Measurements from ENCODE around the gene GARS1.
A peak's percentile ranks its signal among the peaks of the same experiment; 100 is the strongest.

The GARS1 gene

DNA sequence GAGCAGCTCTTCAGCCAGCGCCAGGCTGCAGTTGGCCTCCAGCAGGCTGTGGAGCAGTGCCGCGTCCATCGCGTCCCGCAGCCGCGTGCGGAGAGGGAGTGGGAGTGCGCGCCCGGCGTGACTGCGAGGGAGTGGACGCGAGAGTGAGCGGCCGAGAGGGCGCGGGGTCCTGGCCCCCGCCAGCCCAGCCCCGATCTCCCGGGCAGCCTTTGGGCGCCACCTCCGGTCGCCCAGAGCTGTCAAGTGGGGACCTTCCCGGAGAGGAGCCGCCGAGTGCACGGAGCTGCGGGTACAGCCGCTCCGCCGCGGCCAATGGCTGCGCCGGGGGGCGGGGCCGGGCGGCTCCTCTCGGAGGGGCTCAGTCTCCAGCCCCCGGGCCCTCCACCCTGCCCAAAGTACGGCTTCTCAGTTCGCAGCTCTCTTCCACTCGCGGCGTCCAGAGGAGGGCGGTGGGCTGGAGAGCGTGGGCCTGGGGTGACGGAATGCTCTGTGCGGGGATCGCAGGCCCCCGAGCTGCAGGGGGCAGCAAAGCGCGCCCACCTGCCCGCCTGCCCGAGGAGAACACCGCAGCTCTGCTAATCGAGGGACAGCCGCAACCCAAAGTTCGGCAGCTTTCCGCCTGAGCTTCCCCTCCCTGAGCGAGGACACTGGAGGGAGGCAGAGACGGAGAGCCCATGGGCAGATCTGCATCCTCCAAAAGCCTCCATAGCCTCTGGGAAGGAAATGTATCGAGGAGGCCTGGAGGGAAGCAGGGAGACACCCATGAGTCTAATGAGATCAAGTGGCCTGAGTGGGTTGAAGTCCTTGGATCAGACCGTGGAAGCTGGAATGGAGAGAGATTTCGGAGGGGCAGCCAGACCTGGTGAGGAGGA lies 87.8 kb downstream of the GARS1 start, which contains the start of gene CRHR2 (continued):
- TF ChIP-seq, protein P1, sequence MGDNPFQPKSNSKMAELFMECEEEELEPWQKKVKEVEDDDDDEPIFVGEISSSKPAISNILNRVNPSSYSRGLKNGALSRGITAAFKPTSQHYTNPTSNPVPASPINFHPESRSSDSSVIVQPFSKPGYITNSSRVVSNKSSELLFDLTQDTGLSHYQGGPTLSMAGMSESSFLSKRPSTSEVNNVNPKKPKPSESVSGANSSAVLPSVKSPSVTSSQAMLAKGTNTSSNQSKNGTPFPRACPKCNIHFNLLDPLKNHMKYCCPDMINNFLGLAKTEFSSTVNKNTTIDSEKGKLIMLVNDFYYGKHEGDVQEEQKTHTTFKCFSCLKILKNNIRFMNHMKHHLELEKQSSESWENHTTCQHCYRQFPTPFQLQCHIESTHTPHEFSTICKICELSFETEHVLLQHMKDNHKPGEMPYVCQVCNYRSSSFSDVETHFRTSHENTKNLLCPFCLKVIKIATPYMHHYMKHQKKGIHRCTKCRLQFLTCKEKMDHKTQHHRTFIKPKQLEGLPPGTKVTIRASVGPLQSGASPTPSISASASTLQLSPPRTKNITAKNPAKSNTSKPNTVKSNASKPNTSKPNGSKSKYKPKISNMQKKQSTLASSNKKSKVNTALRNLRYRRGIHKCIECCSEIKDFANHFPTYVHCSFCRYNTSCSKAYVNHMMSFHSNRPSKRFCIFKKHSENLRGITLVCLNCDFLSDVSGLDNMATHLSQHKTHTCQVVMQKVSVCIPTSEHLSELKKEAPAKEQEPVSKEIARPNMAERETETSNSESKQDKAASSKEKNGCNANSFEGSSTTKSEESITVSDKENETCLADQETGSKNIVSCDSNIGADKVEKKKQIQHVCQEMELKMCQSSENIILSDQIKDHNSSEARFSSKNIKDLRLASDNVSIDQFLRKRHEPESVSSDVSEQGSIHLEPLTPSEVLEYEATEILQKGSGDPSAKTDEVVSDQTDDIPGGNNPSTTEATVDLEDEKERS (tag by site-specific recombination; IDR thresholded peaks at IDR 0.05) = no peak
- TF ChIP-seq, protein P2, sequence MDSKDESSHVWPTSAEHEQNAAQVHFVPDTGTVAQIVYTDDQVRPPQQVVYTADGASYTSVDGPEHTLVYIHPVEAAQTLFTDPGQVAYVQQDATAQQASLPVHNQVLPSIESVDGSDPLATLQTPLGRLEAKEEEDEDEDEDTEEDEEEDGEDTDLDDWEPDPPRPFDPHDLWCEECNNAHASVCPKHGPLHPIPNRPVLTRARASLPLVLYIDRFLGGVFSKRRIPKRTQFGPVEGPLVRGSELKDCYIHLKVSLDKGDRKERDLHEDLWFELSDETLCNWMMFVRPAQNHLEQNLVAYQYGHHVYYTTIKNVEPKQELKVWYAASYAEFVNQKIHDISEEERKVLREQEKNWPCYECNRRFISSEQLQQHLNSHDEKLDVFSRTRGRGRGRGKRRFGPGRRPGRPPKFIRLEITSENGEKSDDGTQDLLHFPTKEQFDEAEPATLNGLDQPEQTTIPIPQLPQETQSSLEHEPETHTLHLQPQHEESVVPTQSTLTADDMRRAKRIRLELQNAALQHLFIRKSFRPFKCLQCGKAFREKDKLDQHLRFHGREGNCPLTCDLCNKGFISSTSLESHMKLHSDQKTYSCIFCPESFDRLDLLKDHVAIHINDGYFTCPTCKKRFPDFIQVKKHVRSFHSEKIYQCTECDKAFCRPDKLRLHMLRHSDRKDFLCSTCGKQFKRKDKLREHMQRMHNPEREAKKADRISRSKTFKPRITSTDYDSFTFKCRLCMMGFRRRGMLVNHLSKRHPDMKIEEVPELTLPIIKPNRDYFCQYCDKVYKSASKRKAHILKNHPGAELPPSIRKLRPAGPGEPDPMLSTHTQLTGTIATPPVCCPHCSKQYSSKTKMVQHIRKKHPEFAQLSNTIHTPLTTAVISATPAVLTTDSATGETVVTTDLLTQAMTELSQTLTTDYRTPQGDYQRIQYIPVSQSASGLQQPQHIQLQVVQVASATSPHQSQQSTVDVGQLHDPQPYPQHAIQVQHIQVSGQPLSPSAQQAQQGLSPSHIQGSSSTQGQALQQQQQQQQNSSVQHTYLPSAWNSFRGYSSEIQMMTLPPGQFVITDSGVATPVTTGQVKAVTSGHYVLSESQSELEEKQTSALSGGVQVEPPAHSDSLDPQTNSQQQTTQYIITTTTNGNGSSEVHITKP (tag by site-specific recombination; IDR thresholded peaks at IDR 0.05) = peak; percentile 39; the same call in 1 of the 2 replicates
- TF ChIP-seq ZBTB8A (tag by site-specific recombination; IDR thresholded peaks at IDR 0.05) (peak; percentile 46; the same call in 1 of the 2 replicates), ZBTB48 (tag by site-specific recombination; IDR thresholded peaks at IDR 0.05) (peak; percentile 14; the same call in 1 of the 2 replicates), PATZ1 (tag by site-specific recombination; IDR thresholded peaks at IDR 0.05) (peak; percentile 81), ZBTB17 (tag by site-specific recombination; IDR thresholded peaks at IDR 0.05) (peak; percentile 67), ZFHX2 (tag by site-specific recombination; conservative IDR thresholded peaks at IDR 0.05) (peak; percentile 77), KLF9 (tag by site-specific recombination; IDR thresholded peaks at IDR 0.05; ENCODE audit: low read depth) (peak; percentile 32; the same call in 1 of the 2 replicates), ZNF837 (tag by site-specific recombination; IDR thresholded peaks at IDR 0.05) (0 out of 2 replicates have a peak, but pooled peaks have one; percentile 25), EGR2 (tag by site-specific recombination; IDR thresholded peaks at IDR 0.05; ENCODE audit: low read depth) (peak; percentile 68), ZNF677 (tag by site-specific recombination; IDR thresholded peaks at IDR 0.05) (no peak), ZNF335 (tag by site-specific recombination; conservative IDR thresholded peaks at IDR 0.05) (peak; percentile 94), GLIS2 (tag by site-specific recombination; IDR thresholded peaks at IDR 0.05) (peak; percentile 47), ZXDB (tag by site-specific recombination; IDR thresholded peaks at IDR 0.05) (0 out of 2 replicates have a peak, but pooled peaks have one; percentile 4), REPIN1 (tag by site-specific recombination; IDR thresholded peaks at IDR 0.05; ENCODE audit: low read depth) (no peak), HOXA7 (CRISPR knock-in tag; IDR thresholded peaks at IDR 0.05; ENCODE audit: borderline replicate concordance) (no peak)
- TF ChIP-seq, protein P3, sequence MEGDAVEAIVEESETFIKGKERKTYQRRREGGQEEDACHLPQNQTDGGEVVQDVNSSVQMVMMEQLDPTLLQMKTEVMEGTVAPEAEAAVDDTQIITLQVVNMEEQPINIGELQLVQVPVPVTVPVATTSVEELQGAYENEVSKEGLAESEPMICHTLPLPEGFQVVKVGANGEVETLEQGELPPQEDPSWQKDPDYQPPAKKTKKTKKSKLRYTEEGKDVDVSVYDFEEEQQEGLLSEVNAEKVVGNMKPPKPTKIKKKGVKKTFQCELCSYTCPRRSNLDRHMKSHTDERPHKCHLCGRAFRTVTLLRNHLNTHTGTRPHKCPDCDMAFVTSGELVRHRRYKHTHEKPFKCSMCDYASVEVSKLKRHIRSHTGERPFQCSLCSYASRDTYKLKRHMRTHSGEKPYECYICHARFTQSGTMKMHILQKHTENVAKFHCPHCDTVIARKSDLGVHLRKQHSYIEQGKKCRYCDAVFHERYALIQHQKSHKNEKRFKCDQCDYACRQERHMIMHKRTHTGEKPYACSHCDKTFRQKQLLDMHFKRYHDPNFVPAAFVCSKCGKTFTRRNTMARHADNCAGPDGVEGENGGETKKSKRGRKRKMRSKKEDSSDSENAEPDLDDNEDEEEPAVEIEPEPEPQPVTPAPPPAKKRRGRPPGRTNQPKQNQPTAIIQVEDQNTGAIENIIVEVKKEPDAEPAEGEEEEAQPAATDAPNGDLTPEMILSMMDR (tag by site-specific recombination; IDR thresholded peaks at IDR 0.05) = peak; percentile 85
- TF ChIP-seq, protein P4, sequence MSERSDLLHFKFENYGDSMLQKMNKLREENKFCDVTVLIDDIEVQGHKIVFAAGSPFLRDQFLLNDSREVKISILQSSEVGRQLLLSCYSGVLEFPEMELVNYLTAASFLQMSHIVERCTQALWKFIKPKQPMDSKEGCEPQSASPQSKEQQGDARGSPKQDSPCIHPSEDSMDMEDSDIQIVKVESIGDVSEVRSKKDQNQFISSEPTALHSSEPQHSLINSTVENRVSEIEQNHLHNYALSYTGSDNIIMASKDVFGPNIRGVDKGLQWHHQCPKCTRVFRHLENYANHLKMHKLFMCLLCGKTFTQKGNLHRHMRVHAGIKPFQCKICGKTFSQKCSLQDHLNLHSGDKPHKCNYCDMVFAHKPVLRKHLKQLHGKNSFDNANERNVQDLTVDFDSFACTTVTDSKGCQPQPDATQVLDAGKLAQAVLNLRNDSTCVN (tag by site-specific recombination; optimal IDR thresholded peaks at IDR 0.05) = peak; percentile 88
